Central memory CD4-positive, alpha-beta T cell (primary cell): ENCODE results near the gene SRPX2.
"Not testable (repeated sequence)": the region's sequence is repeated elsewhere in the genome, so short reads cannot be mapped to it uniquely, and the experiment has no call there.

Source experiments
- DNase-seq: peaks from one replicate; pipeline ENCODE4 v3.0.0; 2022

SRPX2 gene

DNA sequence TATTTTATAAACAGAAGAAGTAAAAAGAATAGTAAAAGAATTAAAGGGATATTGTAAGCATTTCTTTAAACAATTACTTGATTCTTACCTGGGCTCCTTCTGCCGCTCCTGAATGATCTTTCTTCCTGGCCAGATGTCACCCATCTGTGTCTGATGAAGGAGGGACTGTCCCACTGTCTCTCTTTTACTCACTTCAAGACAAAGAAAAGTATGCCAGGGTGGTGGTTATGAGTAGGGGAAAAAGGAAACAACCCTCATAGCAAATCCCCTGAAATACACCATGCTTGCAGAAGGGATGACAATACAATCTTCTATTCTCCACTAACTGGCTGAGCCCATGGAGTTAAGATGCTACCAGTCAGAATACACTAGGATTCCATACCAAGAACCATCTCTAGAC, 56.8 kb downstream of the SRPX2 start:
- DNase-seq: no peak

DNA sequence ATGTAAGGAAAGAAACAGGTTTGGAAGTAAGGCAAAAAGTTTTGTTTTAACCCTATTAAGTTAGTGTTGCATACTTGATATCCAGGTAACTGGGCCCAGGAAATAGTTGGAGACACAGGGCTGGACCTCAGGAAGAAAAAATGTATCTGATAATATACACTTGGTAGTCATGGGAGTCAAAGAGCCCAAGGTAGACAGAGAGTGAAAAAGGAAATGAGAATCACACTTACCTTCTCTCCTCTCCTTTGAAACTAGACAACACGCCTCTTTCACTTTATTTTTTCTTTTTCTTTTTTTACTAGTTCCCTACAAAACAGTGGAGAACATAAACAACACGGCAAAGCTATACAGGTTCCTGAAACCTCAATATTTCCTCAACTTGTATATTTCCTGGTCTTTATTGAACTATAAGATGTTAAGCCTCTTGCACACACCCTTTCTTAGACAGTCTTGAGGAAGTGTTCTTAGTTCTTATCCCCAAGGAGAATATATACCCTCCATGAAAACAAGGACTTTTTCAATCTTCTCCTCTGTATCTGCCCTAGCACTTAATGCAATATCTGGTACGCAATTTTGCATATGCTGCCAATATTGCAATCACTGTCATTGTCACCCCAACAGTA, 60.7 kb downstream of the SRPX2 start:
- DNase-seq: no peak

DNA sequence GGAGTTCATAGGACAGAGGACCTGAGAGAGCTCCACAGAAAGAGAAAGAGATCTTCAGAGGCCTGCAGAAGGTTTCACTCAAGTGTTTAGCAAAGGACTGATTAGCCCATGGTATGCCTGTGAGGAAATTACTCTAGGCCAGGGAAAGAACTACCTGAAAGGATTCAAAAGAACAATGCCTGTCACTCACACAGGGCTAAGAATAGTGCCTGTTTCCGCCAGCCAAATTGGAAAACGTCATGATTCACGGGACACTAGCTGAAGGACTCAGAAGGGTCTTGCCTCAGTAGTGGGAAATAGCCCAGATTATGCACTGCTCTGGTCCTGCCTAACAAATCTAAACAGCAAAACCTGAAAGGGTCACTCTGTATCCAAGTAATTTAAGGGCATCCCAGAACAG, 66.8 kb downstream of the SRPX2 start:
- DNase-seq: no peak

DNA sequence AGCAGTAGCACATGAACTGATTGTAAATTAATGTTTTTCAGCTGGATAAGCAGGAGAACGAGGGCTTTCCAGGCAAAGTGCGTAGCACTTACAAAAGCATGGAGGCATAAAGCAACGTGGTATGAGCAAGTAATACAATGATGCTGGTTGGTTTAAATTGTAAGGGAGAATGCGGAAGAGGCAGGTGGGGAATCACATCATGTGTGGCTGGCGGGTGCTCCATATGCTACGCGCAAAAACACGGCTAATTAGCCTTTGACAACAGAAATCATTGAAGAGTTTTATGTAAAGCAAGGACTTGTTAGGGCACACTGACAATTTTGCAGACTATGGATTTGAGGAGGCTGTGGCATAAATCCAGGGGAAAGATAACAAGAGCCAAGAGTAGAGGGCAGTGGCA, 73.4 kb downstream of the SRPX2 start:
- DNase-seq: no peak

DNA sequence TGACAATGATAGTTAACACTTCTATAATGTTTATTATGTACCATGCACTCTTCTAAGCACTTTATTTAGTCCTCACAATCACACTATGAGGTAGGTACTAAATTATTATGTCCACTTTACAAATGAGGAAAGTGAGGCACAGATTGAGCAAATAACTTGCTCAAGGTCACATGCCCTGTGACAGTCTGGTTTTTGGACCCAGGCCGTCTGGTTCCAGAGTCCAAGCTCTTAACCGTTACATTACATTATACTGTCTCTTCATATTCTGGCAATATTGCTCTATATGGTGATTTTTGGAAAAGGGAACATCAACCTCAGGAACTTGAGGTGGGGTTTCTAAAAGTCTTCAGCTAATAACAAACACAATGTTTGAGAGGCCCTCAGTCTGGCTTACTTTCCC, 75.1 kb downstream of the SRPX2 start:
- DNase-seq: no peak

DNA sequence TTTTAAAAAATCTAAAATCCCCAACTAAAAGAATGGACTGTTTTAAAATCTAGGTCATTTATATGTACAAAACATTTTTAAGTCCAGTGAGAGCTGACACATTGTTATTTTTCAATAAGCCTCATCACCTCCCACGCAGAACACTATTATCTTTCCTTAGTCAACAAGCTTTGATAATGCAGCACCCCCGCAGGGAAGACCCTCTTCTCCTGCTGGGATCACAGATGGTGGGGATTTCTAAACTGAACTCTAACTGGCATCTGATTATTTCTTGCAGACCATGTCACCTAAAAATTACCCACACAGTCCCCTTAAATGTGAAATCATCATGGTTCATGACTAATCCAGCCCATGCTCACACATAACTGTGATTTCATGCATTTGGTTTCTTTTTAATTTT, 76.3 kb downstream of the SRPX2 start:
- no peak for DNase-seq

DNA sequence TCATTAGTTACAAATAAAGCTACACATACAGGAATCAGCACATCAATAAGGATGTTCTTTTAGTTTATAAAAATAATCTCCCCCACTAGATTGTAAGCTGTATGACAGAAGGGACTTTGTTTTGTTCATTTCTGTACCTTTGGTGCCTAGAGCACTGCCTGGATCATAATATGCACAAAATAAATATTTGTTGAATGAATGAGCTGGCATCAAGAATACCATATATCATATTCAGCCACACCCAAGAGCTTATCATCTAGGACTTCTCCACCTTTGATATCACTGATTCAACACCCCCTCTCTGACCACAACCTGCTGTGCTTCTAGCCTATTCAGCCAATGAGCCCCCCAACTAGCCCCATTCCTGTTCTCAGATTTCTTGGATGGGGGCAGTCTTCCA, 77.3 kb downstream of the SRPX2 start:
- DNase-seq: no peak

DNA sequence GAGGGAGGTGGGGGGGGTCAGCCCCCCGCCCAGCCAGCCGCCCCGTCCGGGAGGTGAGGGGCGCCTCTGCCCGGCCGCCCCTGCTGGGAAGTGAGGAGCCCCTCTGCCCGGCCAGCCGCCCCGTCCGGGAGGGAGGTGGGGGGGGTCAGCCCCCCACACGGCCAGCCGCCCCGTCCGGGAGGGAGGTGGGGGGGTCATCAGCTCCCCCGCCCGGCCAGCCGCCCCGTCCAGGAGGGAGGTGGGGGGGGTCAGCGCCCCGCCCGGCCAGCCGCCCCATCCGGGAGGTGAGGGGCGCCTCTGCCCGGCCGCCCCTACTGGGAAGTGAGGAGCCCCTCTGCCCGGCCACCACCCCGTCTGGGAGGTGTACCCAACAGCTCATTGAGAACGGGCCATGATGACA, 80.0 kb downstream of the SRPX2 start:
- DNase-seq: not testable (repeated sequence)
